RWPE2 (cell line): ENCODE measurements around the gene MET.
A peak's percentile ranks its signal among the peaks of the same experiment; 100 is the strongest.

ENCODE experiments used
- ATAC-seq: fragments of 200-7000 bp; cut with Tn5 transposase; 3 replicates; pipeline ENCODE4 v1.9.1; 2021; ENCODE audit warnings: low read depth
- DNase-seq: peaks from one replicate; pipeline ENCODE4 v3.0.0-alpha.2; 2020; ENCODE audit warnings: low spot score
- H3K27ac ChIP-seq: fragments of 450-650 bp; 2 replicates; pipeline ENCODE4 v1.5.1; 2017; ENCODE audit warnings: mild to moderate bottlenecking; ENCODE audit not compliant: poor library complexity, severe bottlenecking
- H3K27me3 ChIP-seq: fragments of 250-450 bp; sonication (Bioruptor Pico); 2 replicates; pipeline ENCODE4 v1.5.1; 2021; ENCODE audit warnings: mild to moderate bottlenecking, moderate library complexity; ENCODE audit not compliant: insufficient read depth, poor library complexity, severe bottlenecking
- H3K36me3 ChIP-seq: fragments of 250-450 bp; sonication (Bioruptor Pico); 2 replicates; pipeline ENCODE4 v1.5.1; 2020; ENCODE audit warnings: low read depth, mild to moderate bottlenecking, moderate library complexity
- H3K4me1 ChIP-seq: fragments of 250-450 bp; sonication (Bioruptor Pico); 2 replicates; pipeline ENCODE4 v1.5.1; 2021; ENCODE audit warnings: mild to moderate bottlenecking, moderate library complexity; ENCODE audit not compliant: insufficient read depth, poor library complexity, severe bottlenecking
- H3K4me3 ChIP-seq: fragments of 250-450 bp; sonication (Bioruptor Pico); 2 replicates; pipeline ENCODE4 v1.5.1; 2021; ENCODE audit warnings: mild to moderate bottlenecking, moderate library complexity; ENCODE audit not compliant: severe bottlenecking
- H3K9me3 ChIP-seq: fragments of 250-450 bp; sonication (Bioruptor Pico); 2 replicates; pipeline ENCODE4 v1.5.1; 2021; ENCODE audit warnings: mild to moderate bottlenecking, moderate library complexity; ENCODE audit not compliant: severe bottlenecking
- CTCF ChIP-seq: fragments of 450-650 bp; IDR thresholded peaks from one replicate; pipeline ENCODE4 v1.5.1; 2017; ENCODE audit warnings: mild to moderate bottlenecking, moderate library complexity; ENCODE audit not compliant: poor library complexity, severe bottlenecking

The MET gene

GRCh38 chr7:116807011-116807560 is 135.1 kb downstream of the MET start:
- Histone ChIP-seq H3K27me3 (no peaks in the 10 kb centered on the region), H3K36me3 (no peaks in the 10 kb centered on the region), H3K4me1 (peaks cover 21% of the 10 kb centered on the region), H3K9me3 (no peaks in the 10 kb centered on the region), H3K4me3 (no peak overlapping the region), H3K27ac (no peak overlapping the region)
- ATAC-seq, result no peak
- no peak for DNase-seq
- no peak for TF ChIP-seq CTCF

GRCh38 chr7:116809636-116810266 is 137.8 kb downstream of the MET start:
- Histone ChIP-seq H3K4me3 (no peak overlapping the region), H3K9me3 (no peaks in the 10 kb centered on the region), H3K4me1 (peaks cover 10% of the 10 kb centered on the region), H3K36me3 (no peaks in the 10 kb centered on the region), H3K27ac (peak overlapping the region; percentile 42), H3K27me3 (no peaks in the 10 kb centered on the region)
- DNase-seq (no peak), ATAC-seq (peak; percentile 82)
- TF ChIP-seq CTCF, result peak; percentile 86

GRCh38 chr7:116810267-116811116 is 138.5 kb downstream of the MET start:
- Histone ChIP-seq H3K9me3 (no peaks in the 10 kb centered on the region), H3K4me1 (peaks cover 10% of the 10 kb centered on the region), H3K36me3 (no peaks in the 10 kb centered on the region), H3K27me3 (no peaks in the 10 kb centered on the region), H3K27ac (peak overlapping the region; percentile 42), H3K4me3 (no peak overlapping the region)
- no peak for TF ChIP-seq CTCF
- ATAC-seq, result peak; percentile 73
- no peak for DNase-seq

GRCh38 chr7:116811768-116812167 is 139.8 kb downstream of the MET start:
- no peak for TF ChIP-seq CTCF
- H3K4me1 ChIP-seq, result peaks cover 10% of the 10 kb centered on the region
- DNase-seq, result no peak
- no peak for ATAC-seq
- H3K9me3 ChIP-seq, result no peaks in the 10 kb centered on the region
- H3K27ac ChIP-seq, result no peak overlapping the region
- H3K27me3 ChIP-seq, result no peaks in the 10 kb centered on the region
- H3K36me3 ChIP-seq, result no peaks in the 10 kb centered on the region
- H3K4me3 ChIP-seq, result no peak overlapping the region
